ENCODE results near the gene IL4I1. TPM values are rescaled to one million over a fixed set of nuclear protein-coding genes. Genes with fewer than 3 reads are reported as not detected.

The IL4I1 gene
- total RNA-seq, 3 donors from 2014 or later: 1.2 to 1.7 (median 1.6) TPM

- DNase-seq (peak in 2 of 3 donors; percentile 39 to 73), ATAC-seq (no peak)
- Histone ChIP-seq H3K4me3 (peak overlapping the region; percentile 9), H3K9me3 (no peaks in the 10 kb centered on the region), H3K36me3 (ENCODE audit: low read depth) (no peaks in the 10 kb centered on the region), H3K4me1 (ENCODE audit: low read depth) (peaks cover 41% of the 10 kb centered on the region)
- TF ChIP-seq CTCF (IDR thresholded peaks at IDR 0.05): no peak
- intact Hi-C loops (cut with DNase I, micrococcal nuclease): no loop called here
Observed at GRCh38 chr19:49870309-49870901, 26.3 kb downstream of the IL4I1 start.

- intact Hi-C loops (cut with DNase I, micrococcal nuclease): no loop called here
- peak; percentile 34 for TF ChIP-seq CTCF (IDR thresholded peaks at IDR 0.05)
Observed at GRCh38 chr19:49869484-49870308, 27.0 kb downstream of the IL4I1 start.

GRCh38 chr19:49869009-49869483, 27.6 kb downstream of the IL4I1 start:
- ATAC-seq (peak; percentile 1), DNase-seq (no peak)
- TF ChIP-seq CTCF (IDR thresholded peaks at IDR 0.05): no peak
- H3K4me1 ChIP-seq (ENCODE audit: low read depth): peaks cover 39% of the 10 kb centered on the region
- intact Hi-C loops (cut with DNase I, micrococcal nuclease): no loop called here
- H3K36me3 ChIP-seq (ENCODE audit: low read depth): peaks cover 4% of the 10 kb centered on the region
- no peaks in the 10 kb centered on the region for H3K9me3 ChIP-seq
- peak overlapping the region; percentile 9 for H3K4me3 ChIP-seq

More at GRCh38 chr19:49869484-49870308, 27.0 kb downstream of the IL4I1 start:
- no peaks in the 10 kb centered on the region for H3K9me3 ChIP-seq
- peak overlapping the region; percentile 9 for H3K4me3 ChIP-seq
- peak; percentile 80 for ATAC-seq
- peak; percentile 96 to 98 (median 96) for DNase-seq
- H3K4me1 ChIP-seq (ENCODE audit: low read depth): peaks cover 39% of the 10 kb centered on the region
- no peaks in the 10 kb centered on the region for H3K36me3 ChIP-seq (ENCODE audit: low read depth)

- no peak for TF ChIP-seq CTCF (IDR thresholded peaks at IDR 0.05)
- Histone ChIP-seq H3K4me1 (ENCODE audit: low read depth) (peaks cover 39% of the 10 kb centered on the region), H3K9me3 (no peaks in the 10 kb centered on the region), H3K36me3 (ENCODE audit: low read depth) (peaks cover 9% of the 10 kb centered on the region), H3K4me3 (peak within 1 kb of the TSS; percentile 12)
- peak; percentile 72 for ATAC-seq
- DNase-seq: peak; percentile 91 to 94 (median 91)
- intact Hi-C loops (cut with DNase I, micrococcal nuclease): no loop called here
Observed at GRCh38 chr19:49866933-49867782, 29.5 kb downstream of the IL4I1 start, which contains the start of gene PNKP. PNKP (minus strand) TSS chr19:49867576; CDS start chr19:49867204, 372 bp downstream.

- H3K36me3 ChIP-seq (ENCODE audit: low read depth): peaks cover 9% of the 10 kb centered on the region
- ATAC-seq (no peak), DNase-seq (no peak)
- H3K4me3 ChIP-seq: no peak overlapping the region
- no peak for TF ChIP-seq CTCF (IDR thresholded peaks at IDR 0.05)
- peaks cover 29% of the 10 kb centered on the region for H3K4me1 ChIP-seq (ENCODE audit: low read depth)
- H3K9me3 ChIP-seq: no peaks in the 10 kb centered on the region
- intact Hi-C loops (cut with DNase I, micrococcal nuclease): no loop called here
Observed at GRCh38 chr19:49864890-49865289, 31.8 kb downstream of the IL4I1 start.
